ENCODE measurements around the gene NUP153. TPM values are rescaled to one million over a fixed set of nuclear protein-coding genes. Genes with fewer than 3 reads are reported as not detected.
"Not testable (repeated sequence)": the region's sequence is repeated elsewhere in the genome, so short reads cannot be mapped to it uniquely, and the experiment has no call there.

Gene NUP153
- polyA plus RNA-seq (2012; ENCODE audit: insufficient read depth, insufficient read length) = 37.8 TPM

DNA sequence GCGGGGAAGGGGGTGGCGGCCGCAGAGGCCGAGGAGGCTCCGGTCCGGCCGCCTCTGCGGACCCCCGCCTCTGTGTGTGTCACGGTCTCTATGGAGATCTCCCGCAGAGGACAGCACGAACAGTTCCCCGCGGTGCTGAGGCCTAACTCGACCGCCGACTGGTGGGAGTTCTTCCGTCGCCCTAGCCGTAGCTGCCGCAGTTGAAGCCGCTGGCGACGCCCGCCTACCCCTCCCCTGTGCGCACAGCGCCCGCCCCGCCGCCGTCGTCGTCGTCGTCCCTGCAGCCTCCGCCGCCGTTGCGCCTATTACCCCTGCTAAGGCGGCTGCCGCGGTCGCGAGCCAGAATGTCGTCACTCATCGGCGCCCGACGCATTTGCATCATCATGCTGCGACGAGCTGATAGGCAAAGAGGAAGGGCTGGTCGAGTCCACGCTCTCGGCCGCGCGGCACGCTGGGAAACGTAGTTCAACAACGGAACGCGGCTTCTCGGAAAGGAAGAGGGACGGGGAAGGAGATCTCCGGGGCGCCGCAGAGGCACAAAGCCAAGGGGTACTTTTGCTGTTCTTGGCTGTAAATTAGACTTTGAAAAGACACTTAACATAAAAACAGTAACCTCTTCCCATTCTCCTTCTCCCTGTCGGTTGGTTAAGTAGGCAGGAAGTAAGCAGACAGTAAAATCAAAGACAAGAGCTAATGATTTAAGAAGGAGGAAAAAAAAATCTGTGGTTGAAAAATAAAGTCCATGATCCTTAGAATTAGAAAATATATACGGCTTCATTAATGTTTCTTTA, at the start of gene NUP153:
TSS of gene NUP153 (minus strand) at position 346 of the 791 bp plus-strand sequence. CDS start 538 bp downstream, outside the sequence.
- H3K4me3 ChIP-seq (ENCODE audit: low read length) = peak within 1 kb of the TSS; percentile 82
- DNase-seq (ENCODE audit: low read depth, low spot score) = peak; percentile 98

DNA sequence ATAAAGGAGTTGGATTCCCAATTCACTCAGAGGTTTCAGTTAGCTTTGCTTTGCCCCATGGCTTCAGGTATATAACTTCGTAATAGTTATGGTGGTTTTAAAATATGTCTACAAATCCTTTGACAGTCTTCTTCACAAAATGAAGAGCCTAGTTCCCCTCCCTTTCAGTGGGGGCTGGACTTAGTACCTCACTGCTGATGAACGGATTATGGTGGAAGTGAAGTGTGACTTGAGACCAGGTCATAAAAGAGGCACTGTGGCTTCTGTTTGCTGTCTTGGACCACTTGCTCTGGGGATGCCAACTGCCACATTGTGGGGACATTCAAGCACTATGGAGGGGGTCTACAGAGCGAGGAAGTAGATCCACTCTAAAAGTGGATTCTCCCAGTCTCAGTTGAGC, 47.5 kb upstream of the NUP153 start:
- no peak for DNase-seq (ENCODE audit: low read depth, low spot score)
- H3K4me3 ChIP-seq (ENCODE audit: low read length) = no peak overlapping the region

DNA sequence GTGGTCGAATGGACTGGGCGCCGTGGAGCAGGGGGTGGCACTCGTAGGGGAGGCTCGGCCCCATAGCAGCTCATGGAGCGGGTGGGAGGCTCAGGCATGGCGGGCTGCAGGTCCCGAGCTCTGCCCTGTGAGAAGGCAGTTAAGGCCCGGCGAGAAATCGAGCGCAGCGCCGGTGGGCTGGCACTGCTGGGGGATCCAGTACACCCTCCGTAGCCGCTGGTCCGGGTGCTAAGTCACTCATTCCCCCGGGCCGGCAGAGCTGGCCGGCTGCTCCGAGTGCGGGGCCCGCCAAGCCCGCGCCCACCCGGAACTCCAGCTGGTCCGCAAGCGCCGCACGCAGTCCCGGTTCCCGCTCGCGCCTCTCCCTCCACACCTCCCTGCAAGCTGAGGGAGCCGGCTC, 38.6 kb upstream of the NUP153 start:
- not testable (repeated sequence) for H3K4me3 ChIP-seq (ENCODE audit: low read length); DNase-seq (ENCODE audit: low read depth, low spot score)

DNA sequence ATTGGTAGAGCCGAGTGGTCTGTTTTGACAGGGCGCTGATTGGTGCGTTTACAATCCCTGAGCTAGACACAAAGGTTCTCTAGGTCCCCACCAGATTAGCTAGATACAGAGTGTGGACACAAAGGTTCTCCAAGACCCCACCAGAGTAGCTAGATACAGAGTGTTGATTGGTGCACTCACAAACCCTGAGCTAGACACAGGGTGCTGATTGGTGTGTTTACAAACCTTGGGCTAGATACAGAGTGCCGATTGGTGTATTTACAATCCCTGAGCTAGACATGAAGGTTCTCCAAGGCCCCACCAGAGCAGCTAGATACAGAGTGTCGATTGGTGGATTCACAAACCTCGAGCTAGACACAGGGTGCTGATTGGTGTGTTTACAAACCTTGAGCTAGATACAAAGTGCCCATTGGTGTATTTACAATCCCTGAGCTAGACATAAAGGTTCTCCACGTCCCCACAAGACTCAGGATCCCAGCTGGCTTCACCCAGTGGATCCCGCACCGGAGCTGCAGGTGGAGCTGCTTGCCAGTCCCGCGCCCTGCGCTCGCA, 38.1 kb upstream of the NUP153 start:
- not testable (repeated sequence) for DNase-seq (ENCODE audit: low read depth, low spot score); H3K4me3 ChIP-seq (ENCODE audit: low read length)

DNA sequence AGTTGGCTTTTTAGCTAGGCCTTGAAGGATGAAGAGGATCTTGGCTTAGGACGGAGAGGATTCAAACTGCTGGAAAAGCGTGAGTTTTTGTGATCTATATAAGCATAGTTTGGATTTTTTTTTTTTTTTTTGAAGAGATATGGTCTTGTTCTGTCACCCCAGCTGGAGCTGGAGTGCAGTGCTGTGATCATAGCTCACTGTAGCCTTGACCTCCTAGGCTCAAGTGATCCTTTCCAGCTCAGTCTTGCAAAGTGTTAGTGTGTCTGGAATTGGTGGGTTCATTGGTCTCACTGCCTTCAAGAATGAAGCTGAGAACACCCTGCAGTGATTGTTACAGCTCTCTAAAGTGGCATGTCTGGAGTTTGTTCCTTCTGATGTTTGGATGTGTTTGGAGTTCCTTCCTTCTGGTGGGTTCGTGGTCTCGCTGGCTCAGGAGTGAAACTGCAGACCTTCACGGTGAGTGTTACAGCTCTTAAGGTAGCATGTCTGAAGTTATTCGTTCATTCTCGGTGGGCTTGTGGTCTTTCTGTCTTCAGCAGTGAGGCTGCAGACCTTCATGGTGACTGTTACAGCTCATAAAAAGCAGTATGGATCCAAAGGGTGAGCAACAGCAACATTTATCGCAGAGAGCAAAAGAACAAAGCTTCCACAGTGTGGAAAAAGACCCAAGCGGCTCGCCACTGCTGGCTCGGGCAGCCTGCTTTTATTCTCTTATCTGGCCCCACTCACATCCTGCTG, 37.5 kb upstream of the NUP153 start:
- no peak overlapping the region for H3K4me3 ChIP-seq (ENCODE audit: low read length)
- no peak for DNase-seq (ENCODE audit: low read depth, low spot score)

DNA sequence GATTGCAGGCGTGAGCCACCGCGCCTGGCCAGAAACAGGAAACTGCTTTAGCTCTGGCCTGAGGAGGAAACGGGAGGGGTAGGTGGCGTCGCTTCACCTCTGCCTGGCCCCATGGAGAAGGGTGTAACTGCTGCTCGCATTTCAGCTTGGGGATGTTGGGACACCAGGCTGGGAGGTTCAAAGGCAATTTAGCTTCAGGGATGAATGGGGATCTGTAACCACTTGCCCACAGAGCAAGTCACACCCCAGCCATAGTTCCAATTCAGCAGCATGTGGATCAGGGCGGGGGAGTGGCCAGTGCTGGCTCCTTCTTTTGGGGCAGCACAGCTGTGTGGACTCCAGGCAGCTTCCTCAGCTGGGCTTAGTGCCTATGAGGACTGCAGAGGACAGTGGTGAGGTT, 34.8 kb upstream of the NUP153 start:
- no peak for DNase-seq (ENCODE audit: low read depth, low spot score)
- H3K4me3 ChIP-seq (ENCODE audit: low read length) = no peak overlapping the region

DNA sequence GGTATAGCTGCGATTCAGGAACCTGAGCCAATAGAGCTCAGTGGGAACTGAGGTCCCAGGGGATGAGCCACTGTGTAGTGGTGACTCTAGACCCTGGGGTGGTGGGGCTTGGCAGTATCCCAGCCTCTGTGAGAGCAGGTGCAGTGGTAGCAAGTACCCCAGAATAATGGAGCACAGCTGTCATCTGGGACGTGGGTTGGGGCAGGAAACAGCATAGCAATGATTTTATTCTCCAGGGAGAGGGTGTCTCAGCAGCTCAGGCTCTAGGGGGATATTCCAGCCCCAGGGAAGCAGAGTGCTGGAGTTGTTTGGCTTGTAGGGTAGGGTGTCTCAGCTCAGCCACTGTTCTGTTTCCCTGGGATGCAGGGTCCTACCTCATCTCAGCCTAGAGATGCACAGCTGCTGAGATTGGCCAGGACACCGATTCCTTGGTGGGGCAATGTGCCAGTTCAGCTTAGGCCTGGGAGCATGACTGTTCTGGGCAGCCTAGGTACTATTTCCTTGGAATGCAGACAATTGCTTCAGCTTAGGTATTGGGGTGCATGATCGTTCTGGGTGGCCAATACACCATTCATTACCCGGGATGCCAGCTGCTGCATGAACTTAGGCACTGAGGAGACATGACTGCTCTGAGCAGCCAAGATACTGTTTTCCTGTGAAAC, 34.0 kb upstream of the NUP153 start:
- no peak for DNase-seq (ENCODE audit: low read depth, low spot score)
- no peak overlapping the region for H3K4me3 ChIP-seq (ENCODE audit: low read length)

DNA sequence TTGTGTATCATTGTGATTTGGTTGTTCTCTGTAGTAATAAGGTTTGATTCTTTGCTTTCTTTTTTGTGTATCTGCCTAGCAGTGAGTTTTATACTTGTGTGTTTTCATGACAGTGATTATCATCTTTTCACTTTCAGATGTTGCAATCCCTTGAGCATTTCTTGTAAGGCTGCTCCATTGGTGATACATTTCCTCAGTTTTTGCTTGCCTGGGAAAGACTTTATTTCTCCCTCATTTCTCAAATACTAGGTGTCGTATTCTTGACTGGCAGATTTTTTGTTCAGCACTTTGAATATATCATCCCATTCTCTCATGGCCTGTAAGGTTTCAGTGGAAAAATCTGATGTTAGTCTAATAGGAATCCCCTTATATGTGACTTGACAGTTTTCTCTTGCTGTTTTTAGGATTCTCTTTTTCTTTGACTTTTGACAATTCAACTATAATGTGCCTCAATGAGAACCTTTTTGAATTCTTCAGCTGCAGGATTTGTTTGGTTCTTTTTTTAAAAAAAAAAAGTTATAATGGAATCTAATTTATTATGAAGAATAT, 31.1 kb upstream of the NUP153 start:
- H3K4me3 ChIP-seq (ENCODE audit: low read length) = no peak overlapping the region
- no peak for DNase-seq (ENCODE audit: low read depth, low spot score)

DNA sequence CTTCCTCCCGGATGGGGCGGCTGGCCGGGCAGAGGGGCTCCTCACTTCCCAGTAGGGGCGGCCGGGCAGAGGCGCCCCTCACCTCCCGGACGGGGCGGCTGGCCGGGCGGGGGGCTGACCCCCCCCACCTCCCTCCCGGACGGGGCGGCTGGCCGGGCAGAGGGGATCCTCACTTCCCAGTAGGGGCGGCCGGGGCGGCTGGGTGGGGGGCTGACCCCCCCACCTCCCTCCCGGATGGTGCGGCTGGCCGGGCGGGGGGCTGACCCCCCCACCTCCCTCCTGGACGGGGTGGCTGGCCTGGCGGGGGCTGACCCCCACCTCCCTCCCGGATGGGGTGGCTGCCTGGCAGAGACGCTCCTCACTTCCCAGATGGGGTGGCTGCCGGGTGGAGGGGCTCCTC, 28.6 kb upstream of the NUP153 start:
- not testable (repeated sequence) for DNase-seq (ENCODE audit: low read depth, low spot score); H3K4me3 ChIP-seq (ENCODE audit: low read length)

DNA sequence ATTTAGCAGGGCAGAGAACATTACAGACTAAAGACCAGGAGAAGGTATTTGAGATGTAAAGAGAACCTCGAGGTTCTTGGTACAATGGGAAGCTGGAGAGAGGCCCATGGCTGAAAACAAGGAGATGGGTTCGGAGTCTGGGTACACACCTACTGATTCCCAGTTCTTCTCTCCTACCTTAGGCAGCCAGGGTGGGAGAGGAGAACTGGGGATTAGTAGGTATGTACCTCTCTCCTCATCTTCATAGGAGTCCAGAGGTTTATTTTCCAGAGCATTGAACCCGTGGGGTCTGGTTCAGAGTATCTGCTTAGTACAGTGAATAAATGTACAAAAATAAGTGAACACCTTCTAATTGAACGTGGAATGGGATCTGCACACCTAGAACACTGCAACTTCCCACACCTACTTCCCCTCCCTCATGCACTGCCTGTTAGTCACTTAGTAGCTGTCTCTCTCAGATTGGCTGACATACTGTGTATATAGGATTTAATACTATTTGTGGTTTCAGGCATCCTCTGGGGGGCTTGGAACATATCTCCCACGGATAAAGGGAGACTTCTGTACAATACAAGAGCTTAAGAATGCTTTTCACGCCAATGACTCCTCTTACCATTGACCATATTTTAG, 23.5 kb upstream of the NUP153 start:
- H3K4me3 ChIP-seq (ENCODE audit: low read length) = no peak overlapping the region
- DNase-seq (ENCODE audit: low read depth, low spot score) = no peak

DNA sequence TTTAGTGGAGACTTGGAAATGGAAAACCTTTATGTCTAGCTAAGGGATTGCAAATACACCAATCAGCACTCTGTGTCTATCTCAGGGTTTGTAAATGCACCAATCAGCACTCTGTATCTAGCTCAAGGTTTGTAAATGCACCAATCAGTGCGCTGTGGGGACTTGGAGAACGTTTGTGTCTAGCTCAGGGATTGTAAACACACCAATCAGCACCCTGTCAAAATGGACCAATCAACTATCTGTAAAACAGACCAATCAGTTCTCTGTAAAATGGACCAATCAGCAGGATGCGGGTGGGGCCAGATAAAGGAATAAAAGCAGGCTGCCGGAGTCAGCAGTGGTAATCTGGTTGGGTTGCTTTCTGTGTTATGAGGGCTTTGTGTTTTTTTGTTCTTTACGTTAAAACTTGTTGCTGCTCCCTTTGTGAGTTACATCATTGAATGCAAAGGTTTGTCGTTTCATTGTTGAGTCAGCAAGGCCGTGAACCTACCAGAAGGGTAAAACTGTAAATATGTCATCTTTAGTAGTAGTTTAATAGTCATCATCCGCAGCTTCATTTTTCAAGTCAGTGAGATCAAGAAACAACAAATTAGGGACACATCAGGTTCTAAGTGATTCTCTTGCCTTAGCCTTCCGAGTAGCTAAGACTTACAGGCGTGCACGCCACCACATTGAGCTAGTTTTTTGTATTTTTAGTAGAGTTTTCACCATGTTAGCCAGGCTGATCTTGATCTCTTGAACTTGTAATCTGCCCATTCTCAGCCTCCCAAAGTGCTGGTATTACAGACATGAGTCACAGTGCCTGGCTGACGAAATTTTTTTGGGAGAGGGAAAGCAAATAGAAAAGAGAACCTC, 22.7 kb upstream of the NUP153 start:
- DNase-seq (ENCODE audit: low read depth, low spot score) = no peak
- no peak overlapping the region for H3K4me3 ChIP-seq (ENCODE audit: low read length)

DNA sequence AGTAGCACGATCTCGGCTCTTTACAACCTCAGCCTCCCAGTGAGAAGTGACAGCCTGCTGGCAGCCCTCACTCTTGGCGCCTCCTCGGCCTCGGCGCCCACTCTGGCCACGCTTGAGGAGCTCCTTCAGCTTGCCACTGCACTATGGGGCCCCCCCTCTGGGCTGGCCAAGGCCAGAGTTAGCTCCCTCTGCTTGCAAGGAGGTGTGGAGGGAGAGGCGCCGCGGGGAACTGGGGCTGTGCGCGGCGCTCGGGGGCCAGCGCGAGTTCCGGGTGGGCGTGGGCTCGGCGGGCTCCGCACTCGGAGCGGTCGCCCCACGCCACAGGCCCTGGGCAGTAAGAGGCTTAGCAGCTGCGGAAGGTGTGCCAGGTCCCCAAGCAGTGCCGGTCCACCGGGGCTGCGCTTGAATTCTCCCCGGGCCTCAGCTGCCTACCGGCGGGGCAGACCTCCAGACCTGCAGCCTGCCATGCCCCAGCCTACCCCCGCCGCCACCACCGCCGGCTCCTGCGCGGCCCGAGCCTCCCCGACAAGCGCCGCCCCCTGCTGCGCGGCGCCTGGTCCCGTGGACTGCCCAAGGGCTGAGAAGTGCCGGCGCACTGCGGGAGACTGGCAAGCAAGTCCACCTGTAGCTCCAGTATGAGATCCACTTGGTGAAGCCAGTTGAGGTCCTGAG, 22.0 kb upstream of the NUP153 start:
- DNase-seq (ENCODE audit: low read depth, low spot score) = no peak

DNA sequence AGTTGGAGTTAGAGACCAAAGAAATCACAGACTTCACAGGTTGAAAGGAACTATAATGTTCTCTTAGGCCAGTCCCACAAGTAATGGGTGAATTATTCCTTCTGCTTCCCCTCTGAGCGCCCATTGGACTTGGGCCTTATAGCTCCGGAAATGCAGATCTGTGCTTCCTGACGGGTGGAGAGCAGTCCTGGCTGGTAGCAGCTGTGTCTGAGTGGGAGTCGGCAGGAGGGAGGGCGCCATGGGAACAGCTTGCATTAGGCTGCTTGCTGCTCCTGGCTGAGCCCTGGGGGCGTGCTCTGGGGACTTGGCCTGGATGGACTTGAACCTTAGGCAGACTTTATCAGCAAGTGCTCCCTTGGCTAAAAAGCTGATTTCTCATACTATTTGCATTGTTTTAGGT, 18.4 kb upstream of the NUP153 start:
- DNase-seq (ENCODE audit: low read depth, low spot score) = no peak
- H3K4me3 ChIP-seq (ENCODE audit: low read length) = no peak overlapping the region

More for the DNA sequence above, 22.0 kb upstream of the NUP153 start:
- no peak overlapping the region for H3K4me3 ChIP-seq (ENCODE audit: low read length)

DNA sequence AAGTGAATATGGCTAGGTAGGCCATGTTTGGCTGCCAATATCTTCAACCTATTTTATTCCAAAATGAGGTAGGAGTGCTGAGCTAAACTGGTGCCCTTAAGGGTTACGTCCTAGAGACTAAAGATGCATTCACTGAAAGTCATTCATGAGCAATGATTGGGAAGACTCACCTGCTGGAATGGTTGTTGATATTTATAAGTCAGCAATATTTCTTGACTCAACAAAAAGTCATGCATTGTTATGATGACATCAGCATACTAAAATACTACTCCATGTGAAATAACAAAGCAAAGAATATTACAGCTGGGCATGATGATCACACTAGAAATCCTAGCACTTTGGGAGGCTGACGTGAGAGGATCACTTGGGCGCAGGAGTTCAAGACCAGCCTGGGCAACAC, 17.6 kb upstream of the NUP153 start:
- H3K4me3 ChIP-seq (ENCODE audit: low read length) = no peak overlapping the region
- DNase-seq (ENCODE audit: low read depth, low spot score) = no peak

DNA sequence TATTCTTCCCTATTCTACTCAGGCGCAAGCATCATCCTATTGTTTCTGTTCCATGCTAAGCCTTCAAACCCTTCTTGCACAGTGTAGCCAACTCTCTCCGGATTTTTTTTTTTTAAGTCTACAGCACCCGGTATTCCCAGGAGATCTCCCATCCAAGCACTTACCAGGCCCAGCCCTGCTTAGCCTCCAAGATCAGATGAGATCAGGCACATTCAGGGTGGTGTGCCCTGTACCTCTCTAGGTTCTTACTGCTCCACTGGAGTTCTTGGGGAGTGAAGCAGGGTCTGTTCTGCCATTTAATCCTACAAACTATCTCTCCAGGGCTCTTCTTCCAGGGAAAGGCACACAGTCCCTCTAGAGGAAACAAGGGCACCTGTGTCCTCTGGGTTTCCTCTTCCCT, 14.9 kb upstream of the NUP153 start:
- DNase-seq (ENCODE audit: low read depth, low spot score) = no peak

DNA sequence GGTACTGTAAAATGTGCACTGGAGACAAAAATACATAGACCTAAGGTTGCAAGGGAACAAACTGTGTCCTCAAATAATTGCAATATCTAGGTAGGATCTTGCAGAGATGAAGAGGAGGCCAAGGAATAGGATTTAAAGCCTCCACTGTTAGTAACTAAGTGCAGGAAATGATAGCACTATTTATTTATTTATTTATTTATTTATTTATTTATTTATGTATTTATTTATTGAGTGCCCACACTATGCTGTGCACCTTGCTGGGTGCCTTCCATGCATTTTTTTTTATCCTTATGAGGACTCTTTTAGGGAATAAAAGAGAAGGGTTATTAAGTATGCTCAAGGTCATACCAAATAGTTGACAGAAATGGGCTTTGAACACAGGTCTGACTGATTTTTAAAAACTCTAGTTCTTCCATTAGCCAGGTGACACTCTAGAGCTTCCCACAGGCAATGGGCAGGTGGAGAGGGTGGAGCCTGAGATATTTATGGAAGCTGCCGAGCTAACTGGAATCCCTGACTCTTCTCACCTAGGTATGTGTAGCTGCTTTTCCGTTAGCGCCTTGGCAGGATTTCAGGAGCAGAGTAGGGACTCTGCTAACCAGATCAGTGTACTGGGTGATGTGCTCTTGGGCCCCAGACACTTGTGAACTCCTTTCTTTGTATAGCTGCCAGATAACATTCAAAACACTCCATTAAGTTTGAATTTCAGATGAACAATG, 12.8 kb upstream of the NUP153 start:
- no peak for DNase-seq (ENCODE audit: low read depth, low spot score)
- no peak overlapping the region for H3K4me3 ChIP-seq (ENCODE audit: low read length)

More for the DNA sequence above, 14.9 kb upstream of the NUP153 start:
- H3K4me3 ChIP-seq (ENCODE audit: low read length) = no peak overlapping the region

DNA sequence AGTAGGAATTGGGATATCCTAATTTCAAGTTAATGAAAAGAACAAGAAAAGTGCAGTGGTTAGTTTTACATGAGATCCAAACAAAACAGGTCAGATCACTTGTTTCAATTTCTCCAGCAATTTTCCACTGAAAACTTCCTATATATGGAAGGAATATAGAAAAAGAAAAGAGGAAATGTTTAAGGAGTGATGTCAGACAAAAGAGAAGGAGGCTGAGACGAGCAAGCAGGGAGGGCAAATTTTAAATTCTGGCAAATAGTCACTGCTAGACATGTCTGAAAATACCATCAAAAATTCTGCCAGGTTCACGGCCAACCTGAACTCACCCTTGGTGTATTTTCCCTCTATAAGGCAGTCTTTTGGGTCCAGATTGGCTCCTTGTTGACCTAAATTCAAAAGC, 9.5 kb upstream of the NUP153 start:
- no peak for DNase-seq (ENCODE audit: low read depth, low spot score)
- no peak overlapping the region for H3K4me3 ChIP-seq (ENCODE audit: low read length)

All from Jurkat, Clone E6-1 (cell line).